GM12878 (cell line): ENCODE results near the gene GPR176. TPM values are rescaled to one million over a fixed set of nuclear protein-coding genes. Genes with fewer than 3 reads are reported as not detected.

Experiments used
- ATAC-seq: fragments of 200-7000 bp; cut with Tn5 transposase; 3 replicates; pipeline ENCODE4 v1.9.1; 2020; ENCODE audit warnings: mild to moderate bottlenecking, moderate library complexity
- BruUV-seq: library from RNA; stranded (reverse); fragments of 400-500 nt; replicated peaks from 2 replicates; lab custom pipeline; 2021; lab: Mats Ljungman, UMichigan
- CTCF ChIA-PET: fragments of 300-600 bp; sonication (Branson Sonifier 250); formaldehyde crosslinking; extraction: SDS; loops from one replicate; lab custom pipeline; 2021; ENCODE audit warnings: inconsistent platforms; lab: Yijun Ruan, JAX
- POLR2A ChIA-PET: fragments of 350-600 bp; formaldehyde crosslinking; extraction: SDS; loops from one replicate; lab custom pipeline; 2021; ENCODE audit warnings: inconsistent platforms; lab: Charles Lee
- RAD21 ChIA-PET: fragments of 300-600 bp; sonication (Branson Sonifier 250); formaldehyde crosslinking; loops from one replicate; lab custom pipeline; 2023; ENCODE audit warnings: antibody characterized with exemption; ENCODE audit not compliant: unreplicated experiment; lab: Charles Lee
- SMC1A ChIA-PET: fragments of 300-600 bp; sonication (Branson Sonifier 250); formaldehyde crosslinking; loops from one replicate; lab custom pipeline; 2023; ENCODE audit not compliant: unreplicated experiment, uncharacterized antibody; lab: Charles Lee
- DNase-seq: peaks from one replicate; pipeline ENCODE4 v3.0.0-alpha.2; 2011; ENCODE audit warnings: low read depth, low spot score
- FAIRE-seq: peaks from 3 replicates; lab custom pipeline; 2011; peaks lifted over from hg19 to GRCh38; lab: Jason Lieb, UNC
- H2AFZ ChIP-seq: 2 replicates; pipeline ENCODE4 v1.6.0; 2011; ENCODE audit warnings: low read depth, low read length, control low read depth; ENCODE audit not compliant: control insufficient read depth
- H3K27ac ChIP-seq: 2 replicates; pipeline ENCODE4 v1.5.1; 2011; ENCODE audit warnings: control low read depth; ENCODE audit not compliant: control insufficient read depth, insufficient read depth
- H3K27me3 ChIP-seq, 2 experiments: replicated peaks in 1 of 2; 2 replicates each; pipeline versions ENCODE4 v1.6.0 to v1.6.1; 2011; ENCODE audit warnings: low read length in 1 of 2; ENCODE audit not compliant: control insufficient read depth in 2 of 2, insufficient read depth in 2 of 2
- H3K36me3 ChIP-seq, 2 experiments: 2 replicates each; pipeline ENCODE4 v1.5.1; 2011; ENCODE audit warnings: low read length in 1 of 2; ENCODE audit not compliant: control insufficient read depth in 2 of 2, insufficient read depth in 2 of 2
- H3K4me1 ChIP-seq: 2 replicates; pipeline ENCODE4 v1.6.1; 2011; ENCODE audit warnings: mild to moderate bottlenecking, low read length, moderate library complexity, mixed read lengths; ENCODE audit not compliant: control insufficient read depth, insufficient read depth
- H3K4me2 ChIP-seq: 2 replicates; pipeline ENCODE4 v1.6.0; 2011; ENCODE audit warnings: control low read depth; ENCODE audit not compliant: control insufficient read depth, insufficient read depth
- H3K4me3 ChIP-seq: fragments of 200-600 bp; sonication (generic); 2 replicates; pipeline ENCODE4 v1.5.1; 2016
- H3K79me2 ChIP-seq: 2 replicates; pipeline ENCODE4 v1.6.0; 2011; ENCODE audit warnings: low read length; ENCODE audit not compliant: control insufficient read depth, insufficient read depth
- H3K9ac ChIP-seq: 2 replicates; pipeline ENCODE4 v1.8.0; 2011; ENCODE audit warnings: low read length, control low read depth, mixed read lengths; ENCODE audit not compliant: control insufficient read depth, insufficient read depth
- H3K9me3 ChIP-seq: replicated peaks from 3 replicates; pipeline ENCODE4 v1.5.1; 2011; ENCODE audit warnings: mild to moderate bottlenecking, low read length; ENCODE audit not compliant: control insufficient read depth, insufficient read depth
- H4K20me1 ChIP-seq: 2 replicates; pipeline ENCODE4 v1.6.0; 2011; ENCODE audit not compliant: control insufficient read depth, insufficient read depth
- BMI1 ChIP-seq: fragments of 450-650 bp; IDR thresholded peaks from 2 replicates; pipeline ENCODE4 v1.6.1; 2016; ENCODE audit warnings: mild to moderate bottlenecking, moderate library complexity, borderline replicate concordance
- CEBPB ChIP-seq, 2 experiments: fragments of 150-350 bp in 1 of 2; IDR thresholded peaks; 2 replicates each; pipeline ENCODE4 v1.6.1; 2012 to 2014; ENCODE audit warnings: low read depth in 2 of 2, low read length in 2 of 2, borderline replicate concordance in 1 of 2, inconsistent platforms in 1 of 2
- EP300 ChIP-seq, 2 experiments: fragments of 150-350 bp in 1 of 2; IDR thresholded peaks; 2 replicates each; pipeline ENCODE4 v1.6.1; 2011 to 2012; ENCODE audit warnings: low read depth in 2 of 2, low read length in 2 of 2, borderline replicate concordance in 1 of 2, improper control_type of control experiment in 1 of 2, inconsistent platforms in 1 of 2; ENCODE audit not compliant: control insufficient read depth in 1 of 2
- ESRRA ChIP-seq: IDR thresholded peaks from 2 replicates; pipeline ENCODE4 v1.6.1; 2012; ENCODE audit warnings: mild to moderate bottlenecking, low read length, improper control_type of control experiment
- EZH2 ChIP-seq: IDR thresholded peaks from 2 replicates; pipeline ENCODE4 v1.6.1; 2012; ENCODE audit warnings: low read depth, mild to moderate bottlenecking, control low read depth, inconsistent platforms, low read length, borderline replicate concordance; ENCODE audit not compliant: control insufficient read depth
- FOS ChIP-seq: IDR thresholded peaks from 3 replicates; pipeline ENCODE4 v1.6.1; 2011; ENCODE audit warnings: borderline replicate concordance; ENCODE audit not compliant: insufficient read length; ENCODE audit errors: extremely low read depth
- GATAD2B ChIP-seq: fragments of 450-650 bp; conservative IDR thresholded peaks from 2 replicates; pipeline ENCODE4 v1.6.1; 2017; ENCODE audit warnings: low read depth, mild to moderate bottlenecking, moderate library complexity
- HDGF ChIP-seq: fragments of 450-650 bp; IDR thresholded peaks from 2 replicates; pipeline ENCODE4 v1.6.1; 2016; ENCODE audit warnings: antibody characterized with exemption
- IKZF2 ChIP-seq, 2 experiments: fragments of 450-650 bp; IDR thresholded peaks; 2 replicates each; pipeline ENCODE4 v1.6.1; 2017; ENCODE audit warnings: mild to moderate bottlenecking in 2 of 2, moderate library complexity in 2 of 2
- IRF4 ChIP-seq: IDR thresholded peaks from 2 replicates; pipeline ENCODE4 v1.6.1; 2011; ENCODE audit warnings: low read depth, low read length
- MYB ChIP-seq: fragments of 150-350 bp; IDR thresholded peaks from 2 replicates; pipeline ENCODE4 v1.6.1; 2014; ENCODE audit warnings: mild to moderate bottlenecking, low read depth, low read length, borderline replicate concordance
- NFYB ChIP-seq: IDR thresholded peaks from 2 replicates; pipeline ENCODE4 v1.6.1; 2011; ENCODE audit warnings: low read depth, mild to moderate bottlenecking, low read length, improper control_type of control experiment, moderate library complexity; ENCODE audit not compliant: insufficient read depth
- POU2F2 ChIP-seq: IDR thresholded peaks from 3 replicates; pipeline ENCODE4 v1.6.1; 2011; ENCODE audit warnings: low read depth, mild to moderate bottlenecking, low read length, borderline replicate concordance
- RAD51 ChIP-seq: fragments of 450-650 bp; IDR thresholded peaks from 2 replicates; pipeline ENCODE4 v1.6.1; 2016; ENCODE audit warnings: moderate library complexity, mild to moderate bottlenecking, inconsistent platforms
- TBL1XR1 ChIP-seq: IDR thresholded peaks from 2 replicates; pipeline ENCODE4 v1.6.1; 2012; ENCODE audit warnings: low read depth, low read length, improper control_type of control experiment
- WRNIP1 ChIP-seq: IDR thresholded peaks from 2 replicates; pipeline ENCODE4 v1.6.1; 2011; ENCODE audit warnings: low read depth, low read length, improper control_type of control experiment, borderline replicate concordance
- ZNF622 ChIP-seq: fragments of 450-650 bp; IDR thresholded peaks from 2 replicates; pipeline ENCODE4 v1.6.1; 2017; ENCODE audit warnings: mild to moderate bottlenecking, inconsistent platforms
- ZSCAN29 ChIP-seq: fragments of 450-650 bp; IDR thresholded peaks from 2 replicates; pipeline ENCODE4 v1.6.1; 2017; ENCODE audit warnings: mild to moderate bottlenecking, moderate library complexity
- WGBS: methylation state at CpG from one replicate; pipeline ENCODE4 v1.1.6; 2016; ENCODE audit warnings: low lambda C conversion rate; ENCODE audit not compliant: insufficient replicate concordance, insufficient coverage; ENCODE audit errors: missing lambda C conversion rate; 5-methylcytosine and 5-hydroxymethylcytosine counted together
- in situ Hi-C: fragments of 300-500 bp; cut with MboI; formaldehyde crosslinking; loops from 9 replicates; pipeline ENCODE4 v1.14.3; 2018; ENCODE audit warnings: mixed read lengths
- intact Hi-C: fragments of 100-400 bp; cut with micrococcal nuclease; formaldehyde crosslinking; loops from one replicate; pipeline ENCODE4 v1.14.2; 2022; ENCODE audit not compliant: unreplicated experiment
- polyA plus RNA-seq, 11 experiments: library from polyadenylated mRNA; depleted of rRNA in 4 of 11; unstranded in 6 of 11; stranded (reverse) in 5 of 11; fragments of >200 nt; fragmentation: Nextera tagmentation in 4 of 11; fragmentation: Illumina TruSeq in 1 of 11; extraction: Ambion mirVana in 4 of 11; extraction: Trizol in 1 of 11; gene quantifications; 1 replicate in 1 of 11; 2 replicates in 10 of 11; pipeline versions ENCODE4 v1.2.1 to v1.2.3, GENCODE V29; 2011 to 2016; ENCODE audit warnings: inconsistent platforms in 2 of 11, missing spikeins in 2 of 11, low read depth in 1 of 11
- total RNA-seq, 4 experiments: library from RNA; depleted of rRNA in 3 of 4; stranded (reverse); fragments of >200 nt in 3 of 4; fragmentation: Illumina TruSeq in 1 of 4; extraction: Trizol in 1 of 4; gene quantifications; 2 replicates each; pipeline versions ENCODE4 v1.2.1 to v1.2.3, GENCODE V29; 2013 to 2021

Gene GPR176
- total and polyA plus RNA-seq, 10 of the 15 experiments (the other 5 are each of a cell fraction or from before 2014, with no cell fraction given), result 0.02 to 0.33 (median 0.16) TPM; not detected in 4

DNA sequence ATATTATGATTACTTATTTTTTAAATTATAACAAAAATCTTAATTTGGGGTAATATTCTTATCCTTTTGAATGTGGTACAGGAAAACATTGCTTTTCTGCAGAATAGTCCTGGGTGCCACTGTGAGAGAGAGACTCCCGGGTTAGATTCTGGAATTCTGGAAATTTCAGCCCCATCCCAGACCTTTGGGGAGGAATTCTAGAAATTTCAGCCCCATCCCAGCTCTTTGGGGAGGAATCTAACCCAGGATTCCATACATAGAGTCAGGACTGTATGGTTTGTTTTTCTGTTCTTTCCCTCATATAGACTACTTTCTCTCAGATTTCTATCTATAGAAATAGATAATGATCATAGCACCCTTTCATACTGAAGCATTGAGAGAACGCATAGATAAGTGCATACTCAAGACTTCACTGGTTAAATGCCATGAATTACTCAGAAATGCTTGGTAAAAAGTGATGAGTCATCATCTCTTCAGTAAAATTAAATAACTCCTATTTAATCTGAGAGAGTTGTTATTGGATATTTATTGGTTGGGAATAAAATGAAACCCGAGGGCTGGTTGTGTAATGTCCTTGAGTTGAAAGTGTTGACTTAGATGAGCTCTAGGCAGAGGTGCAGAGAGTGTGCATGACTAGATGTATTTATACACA, 22.2 kb upstream of the GPR176 start:
- Histone ChIP-seq H3K27ac (no peak overlapping the region), H3K4me1 (peaks cover 12% of the 10 kb centered on the region), H3K36me3 (peaks cover 0 to 11% of the 10 kb centered on the region in 2 experiments), H3K9me3 (no peaks in the 10 kb centered on the region), H3K4me3 (no peak overlapping the region), H3K9ac (no peak overlapping the region), H3K27me3 (no peaks in the 10 kb centered on the region), H3K79me2 (peaks cover 7% of the 10 kb centered on the region), H4K20me1 (no peaks in the 10 kb centered on the region), H3K4me2 (no peak overlapping the region), H2AFZ (no peak overlapping the region)
- no peak for DNase-seq
- FAIRE-seq, result no peak
- ChIA-PET SMC1A (interaction anchor here (0.8 to 1.1 kb wide), 2 partner anchors 9 to 26 kb away, joined by 3 read pairs; no protein-coding TSS in a partner anchor), POLR2A (no interaction called here), RAD21 (interaction anchor here (0.5 kb wide), 1 partner anchor 280 kb away, joined by 5 read pairs; no protein-coding TSS in a partner anchor), CTCF (interaction anchor here (0.6 to 0.9 kb wide), 2 partner anchors 165 to 343 kb away, joined by 3 read pairs; no protein-coding TSS in a partner anchor)
- intact Hi-C loops, result no loop called here
- BruUV-seq, result no TSS peak
- TF ChIP-seq MYB (no peak), RAD51 (no peak), TBL1XR1 (no peak), EZH2 (no peak), BMI1 (no peak), IKZF2 (IDR thresholded peaks at IDR 0.05) (no peak), NFYB (no peak), HDGF (no peak), GATAD2B (no peak), IRF4 (no peak), FOS (no peak), WRNIP1 (no peak), ESRRA (no peak), CEBPB (IDR thresholded peaks at IDR 0.05; ENCODE audit: borderline replicate concordance in 1 of 2, low read depth in 2 of 2, low read length in 2 of 2) (no peak), ZSCAN29 (no peak), POU2F2 (no peak), EP300 (IDR thresholded peaks at IDR 0.05; ENCODE audit: borderline replicate concordance in 1 of 2, control insufficient read depth in 1 of 2, low read depth in 2 of 2, low read length in 2 of 2) (no peak), ZNF622 (no peak)
- in situ Hi-C loops, result no loop called here
- WGBS, result 85% methylated on average over 3 of the region's 3 CpGs
- no peak for ATAC-seq
